ENCODE results near the gene TUBB. TPM values are rescaled to one million over a fixed set of nuclear protein-coding genes. Genes with fewer than 3 reads are reported as not detected.
A peak's percentile ranks its signal among the peaks of the same experiment; 100 is the strongest.

TUBB gene
- total and polyA plus RNA-seq, 9 of the 15 experiments (the other 6 are each of a cell fraction or from before 2014, with no cell fraction given): 971 to 2,870 (median 1,478) TPM

DNA sequence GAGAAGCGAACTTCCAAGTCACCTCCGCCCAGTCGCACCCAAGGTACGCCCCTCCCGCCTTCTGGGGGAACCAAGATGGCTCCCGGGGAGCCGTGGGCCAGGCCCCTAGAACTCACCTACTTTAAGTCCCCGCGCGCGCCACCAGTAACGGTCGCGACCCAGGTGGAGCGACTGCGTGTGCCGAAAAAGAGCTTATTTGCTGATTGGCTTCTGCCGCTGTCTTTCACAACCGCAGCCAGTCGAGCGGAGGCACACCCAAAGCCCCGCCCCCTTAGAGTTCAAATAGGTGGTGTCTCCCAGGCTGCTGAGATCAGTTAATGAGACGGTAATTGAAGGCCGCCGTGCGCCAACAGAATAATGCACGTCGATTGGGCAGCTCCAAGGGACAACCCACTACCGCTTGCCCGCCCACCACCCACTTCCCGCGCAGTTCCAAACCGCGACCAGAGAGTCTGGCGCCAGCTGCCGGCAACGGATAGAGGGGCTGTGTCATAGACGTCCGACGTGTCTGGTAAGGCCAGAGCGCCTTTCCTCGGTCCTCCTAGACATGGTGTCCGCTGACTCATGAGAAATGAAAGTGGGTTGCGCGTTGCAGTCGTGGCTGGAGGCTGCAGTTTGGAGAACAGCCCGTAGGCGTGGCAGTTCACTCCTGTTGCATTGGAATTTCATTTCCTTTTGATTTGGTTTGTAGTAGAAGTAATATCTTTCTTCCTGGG, 2.9 kb upstream of the TUBB start, which contains the start of gene MDC1 (continued):
- TF ChIP-seq GATAD2B (IDR thresholded peaks at IDR 0.05; ENCODE audit: borderline replicate concordance) (peak; percentile 89), NUFIP1 (IDR thresholded peaks at IDR 0.05; ENCODE audit: partially characterized antibody) (peak; percentile 89), TAF9B (IDR thresholded peaks at IDR 0.05; ENCODE audit: partially characterized antibody) (peak; percentile 95), ZSCAN32 (CRISPR knock-in tag; IDR thresholded peaks at IDR 0.05) (no peak), ZNF780A (CRISPR knock-in tag; IDR thresholded peaks at IDR 0.05) (no peak), JUNB (CRISPR knock-in tag; conservative IDR thresholded peaks at IDR 0.05) (0 out of 2 replicates have a peak, but pooled peaks have one; percentile 30), ZSCAN29 (IDR thresholded peaks at IDR 0.05) (no peak), CEBPG (CRISPR knock-in tag; IDR thresholded peaks at IDR 0.05) (peak; percentile 84), CEBPG (tag; conservative IDR thresholded peaks at IDR 0.05 in 1 of 2, IDR thresholded peaks at IDR 0.05 in 1 of 2) (peak in 1 of 2 experiments; percentile 55; a peak in 1 of 4 replicates), POLR2G (IDR thresholded peaks at IDR 0.05; ENCODE audit: low read depth, low read length) (peak; percentile 91), NFXL1 (CRISPR knock-in tag; IDR thresholded peaks at IDR 0.05) (no peak)
- TF ChIP-seq, protein P1, sequence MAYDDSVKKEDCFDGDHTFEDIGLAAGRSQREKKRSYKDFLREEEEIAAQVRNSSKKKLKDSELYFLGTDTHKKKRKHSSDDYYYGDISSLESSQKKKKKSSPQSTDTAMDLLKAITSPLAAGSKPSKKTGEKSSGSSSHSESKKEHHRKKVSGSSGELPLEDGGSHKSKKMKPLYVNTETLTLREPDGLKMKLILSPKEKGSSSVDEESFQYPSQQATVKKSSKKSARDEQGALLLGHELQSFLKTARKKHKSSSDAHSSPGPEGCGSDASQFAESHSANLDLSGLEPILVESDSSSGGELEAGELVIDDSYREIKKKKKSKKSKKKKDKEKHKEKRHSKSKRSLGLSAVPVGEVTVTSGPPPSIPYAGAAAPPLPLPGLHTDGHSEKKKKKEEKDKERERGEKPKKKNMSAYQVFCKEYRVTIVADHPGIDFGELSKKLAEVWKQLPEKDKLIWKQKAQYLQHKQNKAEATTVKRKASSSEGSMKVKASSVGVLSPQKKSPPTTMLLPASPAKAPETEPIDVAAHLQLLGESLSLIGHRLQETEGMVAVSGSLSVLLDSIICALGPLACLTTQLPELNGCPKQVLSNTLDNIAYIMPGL (CRISPR knock-in tag; IDR thresholded peaks at IDR 0.05): peak; percentile 79; the same call in 1 of the 2 replicates
- TF ChIP-seq, protein P2, sequence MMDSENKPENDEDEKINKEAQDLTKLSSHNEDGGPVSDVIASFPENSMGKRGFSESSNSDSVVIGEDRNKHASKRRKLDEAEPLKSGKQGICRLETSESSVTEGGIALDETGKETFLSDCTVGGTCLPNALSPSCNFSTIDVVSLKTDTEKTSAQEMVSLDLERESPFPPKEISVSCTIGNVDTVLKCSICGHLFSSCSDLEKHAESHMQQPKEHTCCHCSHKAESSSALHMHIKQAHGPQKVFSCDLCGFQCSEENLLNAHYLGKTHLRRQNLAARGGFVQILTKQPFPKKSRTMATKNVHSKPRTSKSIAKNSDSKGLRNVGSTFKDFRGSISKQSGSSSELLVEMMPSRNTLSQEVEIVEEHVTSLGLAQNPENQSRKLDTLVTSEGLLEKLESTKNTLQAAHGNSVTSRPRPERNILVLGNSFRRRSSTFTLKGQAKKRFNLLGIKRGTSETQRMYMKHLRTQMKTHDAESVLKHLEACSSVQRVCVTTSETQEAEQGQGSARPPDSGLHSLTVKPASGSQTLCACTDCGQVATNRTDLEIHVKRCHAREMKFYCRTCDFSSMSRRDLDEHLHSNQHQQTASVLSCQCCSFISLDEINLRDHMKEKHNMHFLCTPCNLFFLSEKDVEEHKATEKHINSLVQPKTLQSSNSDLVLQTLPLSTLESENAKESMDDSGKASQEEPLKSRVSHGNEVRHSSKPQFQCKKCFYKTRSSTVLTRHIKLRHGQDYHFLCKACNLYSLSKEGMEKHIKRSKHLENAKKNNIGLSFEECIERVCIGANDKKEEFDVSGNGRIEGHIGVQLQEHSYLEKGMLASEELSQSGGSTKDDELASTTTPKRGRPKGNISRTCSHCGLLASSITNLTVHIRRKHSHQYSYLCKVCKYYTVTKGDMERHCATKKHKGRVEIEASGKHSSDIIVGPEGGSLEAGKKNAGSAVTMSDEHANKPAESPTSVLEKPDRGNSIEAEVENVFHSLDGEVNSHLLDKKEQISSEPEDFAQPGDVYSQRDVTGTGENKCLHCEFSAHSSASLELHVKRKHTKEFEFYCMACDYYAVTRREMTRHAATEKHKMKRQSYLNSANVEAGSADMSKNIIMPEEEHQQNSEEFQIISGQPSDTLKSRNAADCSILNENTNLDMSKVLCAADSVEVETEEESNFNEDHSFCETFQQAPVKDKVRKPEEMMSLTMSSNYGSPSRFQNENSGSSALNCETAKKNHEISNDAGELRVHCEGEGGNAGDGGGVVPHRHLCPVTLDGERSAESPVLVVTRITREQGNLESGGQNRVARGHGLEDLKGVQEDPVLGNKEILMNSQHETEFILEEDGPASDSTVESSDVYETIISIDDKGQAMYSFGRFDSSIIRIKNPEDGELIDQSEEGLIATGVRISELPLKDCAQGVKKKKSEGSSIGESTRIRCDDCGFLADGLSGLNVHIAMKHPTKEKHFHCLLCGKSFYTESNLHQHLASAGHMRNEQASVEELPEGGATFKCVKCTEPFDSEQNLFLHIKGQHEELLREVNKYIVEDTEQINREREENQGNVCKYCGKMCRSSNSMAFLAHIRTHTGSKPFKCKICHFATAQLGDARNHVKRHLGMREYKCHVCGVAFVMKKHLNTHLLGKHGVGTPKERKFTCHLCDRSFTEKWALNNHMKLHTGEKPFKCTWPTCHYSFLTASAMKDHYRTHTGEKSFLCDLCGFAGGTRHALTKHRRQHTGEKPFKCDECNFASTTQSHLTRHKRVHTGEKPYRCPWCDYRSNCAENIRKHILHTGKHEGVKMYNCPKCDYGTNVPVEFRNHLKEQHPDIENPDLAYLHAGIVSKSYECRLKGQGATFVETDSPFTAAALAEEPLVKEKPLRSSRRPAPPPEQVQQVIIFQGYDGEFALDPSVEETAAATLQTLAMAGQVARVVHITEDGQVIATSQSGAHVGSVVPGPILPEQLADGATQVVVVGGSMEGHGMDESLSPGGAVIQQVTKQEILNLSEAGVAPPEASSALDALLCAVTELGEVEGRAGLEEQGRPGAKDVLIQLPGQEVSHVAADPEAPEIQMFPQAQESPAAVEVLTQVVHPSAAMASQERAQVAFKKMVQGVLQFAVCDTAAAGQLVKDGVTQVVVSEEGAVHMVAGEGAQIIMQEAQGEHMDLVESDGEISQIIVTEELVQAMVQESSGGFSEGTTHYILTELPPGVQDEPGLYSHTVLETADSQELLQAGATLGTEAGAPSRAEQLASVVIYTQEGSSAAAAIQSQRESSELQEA (IDR thresholded peaks at IDR 0.05; ENCODE audit: low read depth): no peak
- TF ChIP-seq, protein P3, sequence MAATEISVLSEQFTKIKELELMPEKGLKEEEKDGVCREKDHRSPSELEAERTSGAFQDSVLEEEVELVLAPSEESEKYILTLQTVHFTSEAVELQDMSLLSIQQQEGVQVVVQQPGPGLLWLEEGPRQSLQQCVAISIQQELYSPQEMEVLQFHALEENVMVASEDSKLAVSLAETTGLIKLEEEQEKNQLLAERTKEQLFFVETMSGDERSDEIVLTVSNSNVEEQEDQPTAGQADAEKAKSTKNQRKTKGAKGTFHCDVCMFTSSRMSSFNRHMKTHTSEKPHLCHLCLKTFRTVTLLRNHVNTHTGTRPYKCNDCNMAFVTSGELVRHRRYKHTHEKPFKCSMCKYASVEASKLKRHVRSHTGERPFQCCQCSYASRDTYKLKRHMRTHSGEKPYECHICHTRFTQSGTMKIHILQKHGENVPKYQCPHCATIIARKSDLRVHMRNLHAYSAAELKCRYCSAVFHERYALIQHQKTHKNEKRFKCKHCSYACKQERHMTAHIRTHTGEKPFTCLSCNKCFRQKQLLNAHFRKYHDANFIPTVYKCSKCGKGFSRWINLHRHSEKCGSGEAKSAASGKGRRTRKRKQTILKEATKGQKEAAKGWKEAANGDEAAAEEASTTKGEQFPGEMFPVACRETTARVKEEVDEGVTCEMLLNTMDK (IDR thresholded peaks at IDR 0.05; ENCODE audit: borderline replicate concordance, insufficient read depth, low read depth, low read length, poor library complexity, severe bottlenecking): no peak

Data from K562 (cell line).